IPS-20b (cell line): Measurements from ENCODE around the gene TRPV3.
"Not testable (repeated sequence)": the region's sequence is repeated elsewhere in the genome, so short reads cannot be mapped to it uniquely, and the experiment has no call there.

Source experiments
- H3K27ac ChIP-seq: one replicate; pipeline ENCODE4 v1.5.1; 2013; ENCODE audit warnings: low read length
- H3K27me3 ChIP-seq: 2 replicates; pipeline ENCODE4 v1.6.1; 2013; ENCODE audit warnings: mild to moderate bottlenecking, low read length, inconsistent platforms; ENCODE audit not compliant: insufficient read depth
- H3K36me3 ChIP-seq: 2 replicates; pipeline ENCODE4 v1.6.1; 2013; ENCODE audit warnings: low read depth, mild to moderate bottlenecking, inconsistent platforms, low read length, moderate library complexity; ENCODE audit not compliant: insufficient read depth
- H3K4me1 ChIP-seq: 2 replicates; pipeline ENCODE4 v1.6.1; 2013; ENCODE audit warnings: mild to moderate bottlenecking, control low read depth, inconsistent platforms, low read length, moderate library complexity; ENCODE audit not compliant: insufficient read depth
- H3K4me3 ChIP-seq: 2 replicates; pipeline ENCODE4 v1.5.1; 2013; ENCODE audit warnings: mild to moderate bottlenecking, low read length, inconsistent platforms
- H3K9ac ChIP-seq: 2 replicates; pipeline ENCODE4 v1.6.1; 2013; ENCODE audit warnings: low read depth, mild to moderate bottlenecking, inconsistent platforms, low read length, moderate library complexity
- H3K9me3 ChIP-seq: 2 replicates; pipeline ENCODE4 v1.6.1; 2013; ENCODE audit warnings: mild to moderate bottlenecking, low read depth, low read length, inconsistent platforms; ENCODE audit not compliant: insufficient read depth

Gene TRPV3

GRCh38 chr17:3528880-3529511 lies 28.6 kb downstream of the TRPV3 start:
- H3K9ac ChIP-seq: no peak overlapping the region
- H3K36me3 ChIP-seq: no peaks in the 10 kb centered on the region
- H3K9me3 ChIP-seq: no peaks in the 10 kb centered on the region
- no peaks in the 10 kb centered on the region for H3K27me3 ChIP-seq
- no peak overlapping the region for H3K4me3 ChIP-seq
- H3K4me1 ChIP-seq: peaks cover 4% of the 10 kb centered on the region; the same call in 1 of the 2 replicates
- no peak overlapping the region for H3K27ac ChIP-seq

GRCh38 chr17:3528403-3528851 lies 29.2 kb downstream of the TRPV3 start:
- no peaks in the 10 kb centered on the region for H3K36me3 ChIP-seq
- H3K4me1 ChIP-seq: peaks cover 4% of the 10 kb centered on the region; the same call in 1 of the 2 replicates
- no peak overlapping the region for H3K4me3 ChIP-seq
- H3K27me3 ChIP-seq: no peaks in the 10 kb centered on the region
- H3K9ac ChIP-seq: no peak overlapping the region
- H3K27ac ChIP-seq: no peak overlapping the region
- no peaks in the 10 kb centered on the region for H3K9me3 ChIP-seq

GRCh38 chr17:3527896-3528295 lies 29.7 kb downstream of the TRPV3 start:
- Histone ChIP-seq H3K27me3 (no peaks in the 10 kb centered on the region), H3K36me3 (no peaks in the 10 kb centered on the region), H3K4me3 (no peak overlapping the region), H3K27ac (no peak overlapping the region), H3K4me1 (peaks cover 4% of the 10 kb centered on the region; the same call in 1 of the 2 replicates), H3K9me3 (no peaks in the 10 kb centered on the region), H3K9ac (no peak overlapping the region)

- H3K4me3 ChIP-seq: no peak overlapping the region
- H3K4me1 ChIP-seq: peaks cover 4% of the 10 kb centered on the region; the same call in 1 of the 2 replicates
- no peaks in the 10 kb centered on the region for H3K9me3 ChIP-seq
- no peaks in the 10 kb centered on the region for H3K36me3 ChIP-seq
- H3K27ac ChIP-seq: no peak overlapping the region
- no peaks in the 10 kb centered on the region for H3K27me3 ChIP-seq
- no peak overlapping the region for H3K9ac ChIP-seq
Observed at GRCh38 chr17:3527468-3527867, 30.1 kb downstream of the TRPV3 start.

- Histone ChIP-seq H3K27ac (no peak overlapping the region), H3K9ac (no peak overlapping the region), H3K36me3 (no peaks in the 10 kb centered on the region), H3K27me3 (no peaks in the 10 kb centered on the region), H3K4me1 (peaks cover 4% of the 10 kb centered on the region; the same call in 1 of the 2 replicates), H3K4me3 (no peak overlapping the region), H3K9me3 (no peaks in the 10 kb centered on the region)
Observed at GRCh38 chr17:3526971-3527370, 30.6 kb downstream of the TRPV3 start.

GRCh38 chr17:3526491-3526890 lies 31.1 kb downstream of the TRPV3 start:
- H3K4me1 ChIP-seq: peaks cover 4% of the 10 kb centered on the region; the same call in 1 of the 2 replicates
- H3K27ac ChIP-seq: no peak overlapping the region
- H3K9ac ChIP-seq: no peak overlapping the region
- H3K36me3 ChIP-seq: no peaks in the 10 kb centered on the region
- no peak overlapping the region for H3K4me3 ChIP-seq
- H3K9me3 ChIP-seq: no peaks in the 10 kb centered on the region
- no peaks in the 10 kb centered on the region for H3K27me3 ChIP-seq

- H3K27me3 ChIP-seq: no peaks in the 10 kb centered on the region
- no peak overlapping the region for H3K9ac ChIP-seq
- no peak overlapping the region for H3K27ac ChIP-seq
- no peaks in the 10 kb centered on the region for H3K9me3 ChIP-seq
- no peak overlapping the region for H3K4me3 ChIP-seq
- H3K36me3 ChIP-seq: no peaks in the 10 kb centered on the region
- H3K4me1 ChIP-seq: no peaks in the 10 kb centered on the region
Observed at GRCh38 chr17:3524024-3524423, 33.6 kb downstream of the TRPV3 start.

GRCh38 chr17:3519472-3519871 lies 38.1 kb downstream of the TRPV3 start:
- not testable (repeated sequence) for H3K27me3 ChIP-seq, H3K36me3 ChIP-seq, H3K27ac ChIP-seq, H3K4me3 ChIP-seq, H3K9ac ChIP-seq, H3K9me3 ChIP-seq, H3K4me1 ChIP-seq

GRCh38 chr17:3514873-3515272 lies 42.7 kb downstream of the TRPV3 start:
- H3K4me3 ChIP-seq: no peak overlapping the region
- no peak overlapping the region for H3K9ac ChIP-seq
- H3K9me3 ChIP-seq: no peaks in the 10 kb centered on the region
- H3K4me1 ChIP-seq: peaks cover 26% of the 10 kb centered on the region; the same call in 1 of the 2 replicates
- no peaks in the 10 kb centered on the region for H3K36me3 ChIP-seq
- no peak overlapping the region for H3K27ac ChIP-seq
- peaks cover 20% of the 10 kb centered on the region; the same call in 1 of the 2 replicates for H3K27me3 ChIP-seq

GRCh38 chr17:3514167-3514566 lies 43.4 kb downstream of the TRPV3 start:
- peaks cover 26% of the 10 kb centered on the region; the same call in 1 of the 2 replicates for H3K4me1 ChIP-seq
- not testable (repeated sequence) for H3K9ac ChIP-seq, H3K27ac ChIP-seq, H3K4me3 ChIP-seq, H3K9me3 ChIP-seq, H3K36me3 ChIP-seq
- H3K27me3 ChIP-seq: peaks cover 20% of the 10 kb centered on the region; the same call in 1 of the 2 replicates

- H3K4me3 ChIP-seq: no peak overlapping the region; the same call in 1 of the 2 replicates
- no peaks in the 10 kb centered on the region for H3K36me3 ChIP-seq
- H3K27ac ChIP-seq: no peak overlapping the region
- H3K9ac ChIP-seq: peak overlapping the region; percentile 14; the same call in 1 of the 2 replicates
- H3K27me3 ChIP-seq: peaks cover 20% of the 10 kb centered on the region; the same call in 1 of the 2 replicates
- peaks cover 26% of the 10 kb centered on the region; the same call in 1 of the 2 replicates for H3K4me1 ChIP-seq
- no peaks in the 10 kb centered on the region for H3K9me3 ChIP-seq
Observed at GRCh38 chr17:3513305-3514035, 44.1 kb downstream of the TRPV3 start.
